ENCODE measurements around the gene MMADHC.

MMADHC gene

GRCh38 chr2:149528983-149529382 is 58.6 kb downstream of the MMADHC start:
- no peak for TF ChIP-seq RAD21 (IDR thresholded peaks at IDR 0.05; ENCODE audit: low read depth)
- no peak for TF ChIP-seq CEBPB (IDR thresholded peaks at IDR 0.05)
- TF ChIP-seq CREB1 (IDR thresholded peaks at IDR 0.05; ENCODE audit: low read depth): no peak
- no peak for TF ChIP-seq NFIC (IDR thresholded peaks at IDR 0.05)
- TF ChIP-seq TEAD4 (IDR thresholded peaks at IDR 0.05): no peak
- no peak for TF ChIP-seq EGR1 (IDR thresholded peaks at IDR 0.05)
- no peak for TF ChIP-seq FOXM1 (IDR thresholded peaks at IDR 0.05; ENCODE audit: borderline replicate concordance, low read depth)
- no peak for TF ChIP-seq USF1 (IDR thresholded peaks at IDR 0.05)
- no peak for TF ChIP-seq REST (IDR thresholded peaks at IDR 0.05; ENCODE audit: low read depth)
- no peak for TF ChIP-seq YY1 (IDR thresholded peaks at IDR 0.05; ENCODE audit: low read depth)
- no peak for TF ChIP-seq ZBTB7A (IDR thresholded peaks at IDR 0.05; ENCODE audit: low read depth)
- TF ChIP-seq TAF1 (IDR thresholded peaks at IDR 0.05; ENCODE audit: low read depth): no peak
- no peak for TF ChIP-seq TCF12 (IDR thresholded peaks at IDR 0.05; ENCODE audit: low read depth)
- TF ChIP-seq EP300 (IDR thresholded peaks at IDR 0.05; ENCODE audit: borderline replicate concordance): no peak
- no peak for TF ChIP-seq MAX (IDR thresholded peaks at IDR 0.05)

- TF ChIP-seq EGR1 (IDR thresholded peaks at IDR 0.05) (no peak), USF1 (IDR thresholded peaks at IDR 0.05) (no peak), ZBTB7A (IDR thresholded peaks at IDR 0.05; ENCODE audit: low read depth) (no peak), TEAD4 (IDR thresholded peaks at IDR 0.05) (no peak), CREB1 (IDR thresholded peaks at IDR 0.05; ENCODE audit: low read depth) (no peak), TAF1 (IDR thresholded peaks at IDR 0.05; ENCODE audit: low read depth) (no peak), EP300 (IDR thresholded peaks at IDR 0.05; ENCODE audit: borderline replicate concordance) (no peak), MAX (IDR thresholded peaks at IDR 0.05) (no peak), REST (IDR thresholded peaks at IDR 0.05; ENCODE audit: low read depth) (no peak), TCF12 (IDR thresholded peaks at IDR 0.05; ENCODE audit: low read depth) (no peak), YY1 (IDR thresholded peaks at IDR 0.05; ENCODE audit: low read depth) (no peak)
Measured at GRCh38 chr2:149527998-149528755, 59.4 kb downstream of the MMADHC start.

- TF ChIP-seq MAX (IDR thresholded peaks at IDR 0.05): no peak
- no peak for TF ChIP-seq TEAD4 (IDR thresholded peaks at IDR 0.05)
Measured at GRCh38 chr2:149526689-149527088, 60.9 kb downstream of the MMADHC start.

- TF ChIP-seq CREB1 (IDR thresholded peaks at IDR 0.05; ENCODE audit: low read depth): no peak
- TF ChIP-seq ZBTB7A (IDR thresholded peaks at IDR 0.05; ENCODE audit: low read depth): no peak
- no peak for TF ChIP-seq MAX (IDR thresholded peaks at IDR 0.05)
- no peak for TF ChIP-seq TEAD4 (IDR thresholded peaks at IDR 0.05)
- TF ChIP-seq REST (IDR thresholded peaks at IDR 0.05; ENCODE audit: low read depth): no peak
- TF ChIP-seq USF1 (IDR thresholded peaks at IDR 0.05): no peak
- no peak for TF ChIP-seq TAF1 (IDR thresholded peaks at IDR 0.05; ENCODE audit: low read depth)
Measured at GRCh38 chr2:149525323-149525722, 62.3 kb downstream of the MMADHC start.

Measured in Ishikawa (cell line).